Fibroblast of lung (primary cell): ENCODE results near the gene LSM3. TPM values are rescaled to one million over a fixed set of nuclear protein-coding genes. Genes with fewer than 3 reads are reported as not detected.
A peak's percentile ranks its signal among the peaks of the same experiment; 100 is the strongest.

Experiments used
- DNase-seq, 2 donors: peaks; one replicate each; pipeline versions ENCODE4 v3.0.0 to v3.0.0-alpha.2; 2010; ENCODE audit warnings: low read depth in 2 of 2
- H2AFZ ChIP-seq: 2 replicates; pipeline ENCODE4 v1.5.1; 2012; ENCODE audit warnings: low read length, control low read depth, inconsistent platforms
- H3K27ac ChIP-seq: 2 replicates; pipeline ENCODE4 v1.5.1; 2011; ENCODE audit warnings: low read length, control low read depth; ENCODE audit not compliant: insufficient read depth
- H3K27me3 ChIP-seq: 2 replicates; pipeline ENCODE4 v1.5.1; 2011; ENCODE audit warnings: mild to moderate bottlenecking, low read length; ENCODE audit not compliant: control insufficient read depth, insufficient read depth
- H3K36me3 ChIP-seq: 2 replicates; pipeline ENCODE4 v1.5.1; 2011; ENCODE audit warnings: low read length; ENCODE audit not compliant: control insufficient read depth, insufficient read depth
- H3K4me1 ChIP-seq: 2 replicates; pipeline ENCODE4 v1.5.1; 2011; ENCODE audit warnings: low read length; ENCODE audit not compliant: control insufficient read depth, insufficient read depth; ENCODE audit errors: extremely low read depth
- H3K4me2 ChIP-seq: 2 replicates; pipeline ENCODE4 v1.5.1; 2011; ENCODE audit warnings: low read length, control low read depth; ENCODE audit not compliant: insufficient read depth; ENCODE audit errors: extremely low read depth
- H3K4me3 ChIP-seq, 4 experiments: fragments of 200-600 bp in 1 of 4; sonication (generic) in 1 of 4; replicated peaks in 1 of 4; 2 replicates each; pipeline ENCODE4 v1.5.1; 2011 to 2016; ENCODE audit warnings: low read length in 4 of 4, low read depth in 3 of 4, mild to moderate bottlenecking in 3 of 4, control low read depth in 2 of 4, inconsistent platforms in 1 of 4, mixed read lengths in 1 of 4; ENCODE audit not compliant: insufficient read depth in 1 of 4; ENCODE audit errors: control extremely low read depth in 1 of 4
- H3K79me2 ChIP-seq: 2 replicates; pipeline ENCODE4 v1.5.1; 2012; ENCODE audit warnings: mild to moderate bottlenecking, low read length, inconsistent platforms; ENCODE audit not compliant: control insufficient read depth, insufficient read depth
- H3K9ac ChIP-seq: 2 replicates; pipeline ENCODE4 v1.5.1; 2011; ENCODE audit warnings: mild to moderate bottlenecking, low read length, control low read depth; ENCODE audit not compliant: insufficient read depth
- H3K9me3 ChIP-seq: 2 replicates; pipeline ENCODE4 v1.5.1; 2012; ENCODE audit warnings: low read depth, low read length; ENCODE audit not compliant: control insufficient read depth, insufficient read depth
- H4K20me1 ChIP-seq: 2 replicates; pipeline ENCODE4 v1.5.1; 2011; ENCODE audit warnings: low read length; ENCODE audit not compliant: control insufficient read depth, insufficient read depth; ENCODE audit errors: extremely low read depth
- CTCF ChIP-seq, 2 donors: IDR thresholded peaks in 1 of 2; conservative IDR thresholded peaks in 1 of 2; 1 replicate in 1 of 2; 2 replicates in 1 of 2; pipeline ENCODE4 v1.5.1; 2011 to 2012; ENCODE audit warnings: low read length in 2 of 2, control low read depth in 1 of 2, inconsistent platforms in 1 of 2, low read depth in 1 of 2, mild to moderate bottlenecking in 1 of 2
- EZH2 ChIP-seq: IDR thresholded peaks from 2 replicates; pipeline ENCODE4 v1.5.1; 2012; ENCODE audit warnings: low read length, control low read depth, mild to moderate bottlenecking; ENCODE audit errors: missing control alignments
- polyA plus RNA-seq, 2 donors: library from polyadenylated mRNA; depleted of rRNA in 1 of 2; stranded (reverse) in 1 of 2; unstranded in 1 of 2; fragments of >200 nt; gene quantifications; 2 replicates each; pipeline ENCODE4 v1.2.1, GENCODE V29; 2011 to 2012; ENCODE audit warnings: missing spikeins in 1 of 2
- total RNA-seq: library from RNA; depleted of rRNA; stranded (reverse); fragments of >200 nt; gene quantifications from 2 replicates; pipeline ENCODE4 v1.2.1, GENCODE V29; 2014

LSM3 gene
- total and polyA plus RNA-seq, 2 donors (not counting 1 experiment from before 2014, with no cell fraction given): 5.1 to 14.9 TPM

- Histone ChIP-seq H4K20me1 (no peaks in the 10 kb centered on the region), H3K4me1 (peaks cover 7% of the 10 kb centered on the region), H3K79me2 (no peaks in the 10 kb centered on the region), H3K27ac (no peak overlapping the region), H3K36me3 (no peaks in the 10 kb centered on the region), H3K9ac (no peak overlapping the region), H3K9me3 (no peaks in the 10 kb centered on the region), H3K4me3 (no peak overlapping the region), H2AFZ (no peak overlapping the region), H3K4me2 (no peak overlapping the region), H3K27me3 (no peaks in the 10 kb centered on the region)
- TF ChIP-seq CTCF (conservative IDR thresholded peaks at IDR 0.05 in 1 of 2, IDR thresholded peaks at IDR 0.05 in 1 of 2; ENCODE audit: low read depth in 1 of 2, low read length in 2 of 2) (no peak), EZH2 (no peak)
- DNase-seq: no peak
Measured at GRCh38 chr3:14210290-14210688, 31.7 kb downstream of the LSM3 start.

GRCh38 chr3:14210843-14211594 lies 32.4 kb downstream of the LSM3 start:
- TF ChIP-seq CTCF (conservative IDR thresholded peaks at IDR 0.05 in 1 of 2, IDR thresholded peaks at IDR 0.05 in 1 of 2; ENCODE audit: low read depth in 1 of 2, low read length in 2 of 2) (no peak), EZH2 (no peak)
- H3K27ac ChIP-seq: no peak overlapping the region
- H4K20me1 ChIP-seq: no peaks in the 10 kb centered on the region
- no peaks in the 10 kb centered on the region for H3K36me3 ChIP-seq
- no peak overlapping the region for H2AFZ ChIP-seq
- no peaks in the 10 kb centered on the region for H3K27me3 ChIP-seq
- no peak overlapping the region for H3K9ac ChIP-seq
- H3K4me2 ChIP-seq: no peak overlapping the region
- no peak overlapping the region for H3K4me3 ChIP-seq
- peak in 1 of 2 donors; percentile 99 for DNase-seq
- no peaks in the 10 kb centered on the region for H3K9me3 ChIP-seq
- no peaks in the 10 kb centered on the region for H3K79me2 ChIP-seq
- peaks cover 7% of the 10 kb centered on the region for H3K4me1 ChIP-seq

GRCh38 chr3:14211621-14212020 lies 33.0 kb downstream of the LSM3 start:
- Histone ChIP-seq H3K36me3 (no peaks in the 10 kb centered on the region), H3K9me3 (no peaks in the 10 kb centered on the region), H3K27ac (no peak overlapping the region), H2AFZ (no peak overlapping the region), H3K9ac (no peak overlapping the region), H3K79me2 (no peaks in the 10 kb centered on the region), H3K4me2 (no peak overlapping the region), H3K4me3 (no peak overlapping the region), H3K4me1 (peaks cover 7% of the 10 kb centered on the region), H3K27me3 (no peaks in the 10 kb centered on the region), H4K20me1 (no peaks in the 10 kb centered on the region)
- TF ChIP-seq EZH2 (no peak), CTCF (conservative IDR thresholded peaks at IDR 0.05 in 1 of 2, IDR thresholded peaks at IDR 0.05 in 1 of 2; ENCODE audit: low read depth in 1 of 2, low read length in 2 of 2) (no peak)
- no peak for DNase-seq
